ENCODE measurements around the gene ATP1B3. TPM values are rescaled to one million over a fixed set of nuclear protein-coding genes. Genes with fewer than 3 reads are reported as not detected.

Gene ATP1B3
- total RNA-seq, 4 donors from 2014 or later, result 55.1 to 94.1 (median 64.7) TPM

DNA sequence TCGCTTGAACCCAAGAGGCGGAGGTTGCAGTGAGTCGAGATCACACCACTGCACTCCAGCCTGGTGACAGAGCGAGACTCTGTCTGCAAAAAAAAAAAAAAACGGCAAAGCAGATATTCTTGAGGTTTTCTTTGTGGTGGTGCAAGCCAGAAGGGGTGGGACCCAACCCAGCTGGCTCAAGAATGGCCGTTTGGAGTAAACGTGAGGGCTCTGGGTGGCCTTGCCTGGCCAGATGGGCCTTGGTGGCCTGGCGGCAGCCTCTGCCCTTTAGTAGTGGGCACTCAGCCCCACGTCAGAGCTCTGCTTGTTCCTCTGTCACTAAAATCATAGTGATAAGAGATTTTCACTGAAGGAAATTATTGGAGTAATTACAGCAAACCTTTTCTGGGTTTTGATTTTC lies 50.5 kb downstream of the ATP1B3 start:
- intact Hi-C loops (cut with DNase I), result no loop called here
- TF ChIP-seq, protein P1, sequence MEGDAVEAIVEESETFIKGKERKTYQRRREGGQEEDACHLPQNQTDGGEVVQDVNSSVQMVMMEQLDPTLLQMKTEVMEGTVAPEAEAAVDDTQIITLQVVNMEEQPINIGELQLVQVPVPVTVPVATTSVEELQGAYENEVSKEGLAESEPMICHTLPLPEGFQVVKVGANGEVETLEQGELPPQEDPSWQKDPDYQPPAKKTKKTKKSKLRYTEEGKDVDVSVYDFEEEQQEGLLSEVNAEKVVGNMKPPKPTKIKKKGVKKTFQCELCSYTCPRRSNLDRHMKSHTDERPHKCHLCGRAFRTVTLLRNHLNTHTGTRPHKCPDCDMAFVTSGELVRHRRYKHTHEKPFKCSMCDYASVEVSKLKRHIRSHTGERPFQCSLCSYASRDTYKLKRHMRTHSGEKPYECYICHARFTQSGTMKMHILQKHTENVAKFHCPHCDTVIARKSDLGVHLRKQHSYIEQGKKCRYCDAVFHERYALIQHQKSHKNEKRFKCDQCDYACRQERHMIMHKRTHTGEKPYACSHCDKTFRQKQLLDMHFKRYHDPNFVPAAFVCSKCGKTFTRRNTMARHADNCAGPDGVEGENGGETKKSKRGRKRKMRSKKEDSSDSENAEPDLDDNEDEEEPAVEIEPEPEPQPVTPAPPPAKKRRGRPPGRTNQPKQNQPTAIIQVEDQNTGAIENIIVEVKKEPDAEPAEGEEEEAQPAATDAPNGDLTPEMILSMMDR (IDR thresholded peaks at IDR 0.05), result no peak
- TF ChIP-seq POLR2A (IDR thresholded peaks at IDR 0.05), result no peak
- Histone ChIP-seq H3K27ac (no peak overlapping the region), H3K4me3 (replicated peaks in 1 of 3) (no peak overlapping the region), H3K27me3 (no peaks in the 10 kb centered on the region), H3K36me3 (no peaks in the 10 kb centered on the region), H3K9me3 (no peaks in the 10 kb centered on the region), H3K4me1 (no peaks in the 10 kb centered on the region)
- 82 to 87% methylated on average over 9 of the region's 9 CpGs for WGBS, 2 donors
- no peak for DNase-seq

DNA sequence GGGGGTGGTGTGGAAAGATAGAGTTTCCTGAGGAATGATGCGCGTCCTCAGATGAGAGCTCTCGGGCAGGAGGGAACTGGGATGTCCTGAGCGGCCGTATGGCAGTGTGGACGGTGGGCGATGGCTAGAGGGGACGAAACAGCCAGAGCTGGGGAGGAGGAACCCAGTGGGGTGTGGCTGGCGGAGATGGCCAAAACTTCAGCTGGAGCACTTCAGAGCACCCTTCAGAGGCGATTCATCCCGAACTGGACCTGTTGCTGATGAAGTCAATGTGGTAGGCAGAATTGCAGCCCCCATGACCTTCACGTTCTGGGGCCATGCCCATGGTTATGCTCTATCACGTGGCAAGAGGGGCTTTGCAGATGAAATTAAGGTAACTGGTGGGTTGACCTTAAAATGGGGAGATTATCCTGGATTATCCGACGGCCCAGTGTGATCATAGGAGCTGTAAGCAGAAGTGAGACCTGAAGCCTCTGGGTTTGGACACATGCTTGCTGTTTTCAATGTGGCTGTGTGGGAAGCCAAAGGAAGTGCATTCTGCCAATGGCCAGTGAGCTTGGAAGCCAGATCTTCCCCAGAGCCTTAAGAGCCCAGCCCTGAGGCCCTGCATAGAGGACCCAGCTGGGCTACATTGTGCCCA lies 52.3 kb downstream of the ATP1B3 start:
- no peaks in the 10 kb centered on the region for H3K27me3 ChIP-seq
- intact Hi-C loops (cut with DNase I), result no loop called here
- H3K9me3 ChIP-seq, result no peaks in the 10 kb centered on the region
- H3K4me3 ChIP-seq (replicated peaks in 1 of 3), result no peak overlapping the region
- DNase-seq, result no peak
- 92 to 94% methylated on average over 15 of the region's 15 CpGs for WGBS, 2 donors
- H3K36me3 ChIP-seq, result no peaks in the 10 kb centered on the region
- no peak overlapping the region for H3K27ac ChIP-seq
- TF ChIP-seq, protein P1 (IDR thresholded peaks at IDR 0.05), result no peak
- TF ChIP-seq POLR2A (IDR thresholded peaks at IDR 0.05), result no peak
- H3K4me1 ChIP-seq, result no peaks in the 10 kb centered on the region

GRCh38 chr3:141929341-141929995 lies 53.0 kb downstream of the ATP1B3 start:
- Histone ChIP-seq H3K27ac (no peak overlapping the region), H3K9me3 (no peaks in the 10 kb centered on the region), H3K4me1 (no peaks in the 10 kb centered on the region), H3K4me3 (replicated peaks in 1 of 3) (no peak overlapping the region), H3K36me3 (no peaks in the 10 kb centered on the region), H3K27me3 (no peaks in the 10 kb centered on the region)
- TF ChIP-seq, protein P1 (IDR thresholded peaks at IDR 0.05), result no peak
- TF ChIP-seq POLR2A (IDR thresholded peaks at IDR 0.05), result no peak
- 90 to 91% methylated on average over 7 of the region's 7 CpGs for WGBS, 2 donors
- intact Hi-C loops (cut with DNase I), result no loop called here
- no peak for DNase-seq

GRCh38 chr3:141930801-141931200 lies 54.4 kb downstream of the ATP1B3 start:
- intact Hi-C loops (cut with DNase I), result no loop called here
- Histone ChIP-seq H3K4me1 (no peaks in the 10 kb centered on the region), H3K4me3 (replicated peaks in 1 of 3) (no peak overlapping the region), H3K27ac (no peak overlapping the region), H3K27me3 (no peaks in the 10 kb centered on the region), H3K36me3 (no peaks in the 10 kb centered on the region), H3K9me3 (no peaks in the 10 kb centered on the region)
- 95 to 98% methylated on average over 4 of the region's 4 CpGs for WGBS, 2 donors
- no peak for TF ChIP-seq POLR2A (IDR thresholded peaks at IDR 0.05)
- TF ChIP-seq, protein P1 (IDR thresholded peaks at IDR 0.05), result no peak
- DNase-seq, result no peak
